H1 (cell line): ENCODE measurements around the gene SLC38A8. TPM values are rescaled to one million over a fixed set of nuclear protein-coding genes. Genes with fewer than 3 reads are reported as not detected.
A peak's percentile ranks its signal among the peaks of the same experiment; 100 is the strongest.

Experiments used
- CTCF ChIA-PET: fragments of 300-600 bp; sonication (Branson Sonifier 250); formaldehyde crosslinking; loops from one replicate; lab custom pipeline; 2021; ENCODE audit not compliant: partially characterized antibody; lab: Charles Lee
- POLR2A ChIA-PET: fragments of 300-600 bp; sonication (Branson Sonifier 250); formaldehyde crosslinking; loops from one replicate; lab custom pipeline; 2021; ENCODE audit warnings: inconsistent platforms; ENCODE audit not compliant: partially characterized antibody; lab: Charles Lee
- DNase-seq, 2 experiments: peaks; one replicate each; pipeline versions ENCODE4 v3.0.0 to v3.0.0-alpha.2; 2010 to 2022; ENCODE audit warnings: low spot score in 2 of 2, low read depth in 1 of 2, mixed read lengths in 1 of 2
- FAIRE-seq: peaks from 2 replicates; lab custom pipeline; 2011; peaks lifted over from hg19 to GRCh38; lab: Jason Lieb, UNC
- H2AFZ ChIP-seq: 2 replicates; pipeline ENCODE4 v1.8.1; 2012; ENCODE audit warnings: low read length, inconsistent platforms
- H2AK5ac ChIP-seq: 2 replicates; pipeline ENCODE4 v1.6.1; 2013; ENCODE audit warnings: low read depth, low read length
- H2BK120ac ChIP-seq: replicated peaks from 2 replicates; pipeline ENCODE3; 2013; ENCODE audit warnings: low read depth, low read length, inconsistent platforms
- H2BK12ac ChIP-seq: 2 replicates; pipeline ENCODE4 v1.6.1; 2013; ENCODE audit warnings: low read depth, low read length
- H2BK15ac ChIP-seq: 2 replicates; pipeline ENCODE4 v1.6.1; 2013; ENCODE audit warnings: low read length
- H2BK20ac ChIP-seq: 2 replicates; pipeline ENCODE4 v1.6.1; 2013; ENCODE audit warnings: low read length
- H2BK5ac ChIP-seq: 2 replicates; pipeline ENCODE4 v1.6.1; 2013; ENCODE audit warnings: low read depth, low read length
- H3K14ac ChIP-seq: 2 replicates; pipeline ENCODE4 v1.6.1; 2013; ENCODE audit warnings: inconsistent platforms; ENCODE audit not compliant: insufficient read length
- H3K18ac ChIP-seq: 2 replicates; pipeline ENCODE4 v1.6.1; 2013; ENCODE audit warnings: low read length; ENCODE audit errors: extremely low read depth
- H3K23ac ChIP-seq: 2 replicates; pipeline ENCODE4 v1.6.1; 2013; ENCODE audit warnings: inconsistent platforms; ENCODE audit not compliant: insufficient read length
- H3K23me2 ChIP-seq: 2 replicates; pipeline ENCODE4 v1.6.1; 2013; ENCODE audit warnings: low read depth, low read length
- H3K27ac ChIP-seq: 2 replicates; pipeline ENCODE4 v1.6.1; 2011; ENCODE audit warnings: low read depth, low read length, inconsistent platforms
- H3K27me3 ChIP-seq, 4 experiments: replicated peaks in 1 of 4; 1 replicate in 1 of 4; 2 replicates in 3 of 4; pipeline versions ENCODE4 v1.6.1 to v1.8.1; 2011 to 2013; ENCODE audit warnings: low read length in 3 of 4, mild to moderate bottlenecking in 3 of 4, inconsistent platforms in 2 of 4, mixed read lengths in 2 of 4, moderate library complexity in 1 of 4; ENCODE audit not compliant: control insufficient read depth in 3 of 4, insufficient read depth in 3 of 4; ENCODE audit errors: extremely low read depth in 1 of 4
- H3K36me3 ChIP-seq, 4 experiments: 2 replicates each; pipeline versions ENCODE4 v1.6.1 to v1.8.1; 2011 to 2013; ENCODE audit warnings: mild to moderate bottlenecking in 4 of 4, low read length in 3 of 4, moderate library complexity in 2 of 4, control low read depth in 1 of 4, inconsistent platforms in 1 of 4; ENCODE audit not compliant: insufficient read depth in 4 of 4, control insufficient read depth in 2 of 4
- H3K4ac ChIP-seq: replicated peaks from 2 replicates; pipeline ENCODE3; 2013; ENCODE audit warnings: low read length, low read depth, mixed read lengths, inconsistent platforms; ENCODE audit not compliant: insufficient read length
- H3K4me1 ChIP-seq, 4 experiments: replicated peaks in 1 of 4; 1 replicate in 1 of 4; 2 replicates in 3 of 4; pipeline versions ENCODE4 v1.6.1 to v1.8.1; 2011 to 2013; ENCODE audit warnings: low read length in 3 of 4, inconsistent platforms in 2 of 4, mixed read lengths in 1 of 4; ENCODE audit not compliant: insufficient read depth in 4 of 4, control insufficient read depth in 3 of 4
- H3K4me2 ChIP-seq, 2 experiments: 2 replicates each; pipeline versions ENCODE4 v1.6.1 to v1.8.1; 2011 to 2013; ENCODE audit warnings: low read depth in 2 of 2, low read length in 2 of 2, control low read depth in 1 of 2, inconsistent platforms in 1 of 2, mild to moderate bottlenecking in 1 of 2; ENCODE audit not compliant: insufficient read depth in 1 of 2
- H3K4me3 ChIP-seq, 4 experiments: fragments of 200-600, 300-600 bp in 1 of 4; sonication (generic), shearing (Covaris generic), sonication (Bioruptor Twin) in 1 of 4; 2 replicates each; pipeline versions ENCODE4 v1.5.1 to v1.8.1; 2011 to 2016; ENCODE audit warnings: low read length in 4 of 4, low read depth in 3 of 4, control low read depth in 2 of 4, inconsistent platforms in 2 of 4, mild to moderate bottlenecking in 2 of 4, mixed read lengths in 1 of 4, moderate library complexity in 1 of 4; ENCODE audit not compliant: insufficient read depth in 2 of 4; ENCODE audit errors: extremely low read depth in 1 of 4
- H3K56ac ChIP-seq: replicated peaks from 2 replicates; pipeline ENCODE3; 2013; ENCODE audit warnings: low read depth, mild to moderate bottlenecking, mixed read lengths, low read length, inconsistent platforms; ENCODE audit not compliant: insufficient read length
- H3K79me1 ChIP-seq: 2 replicates; pipeline ENCODE4 v1.6.1; 2013; ENCODE audit warnings: low read depth, low read length, control low read depth
- H3K79me2 ChIP-seq, 2 experiments: 2 replicates each; pipeline versions ENCODE4 v1.6.1 to v1.8.1; 2012 to 2013; ENCODE audit warnings: low read length in 2 of 2, mild to moderate bottlenecking in 2 of 2, inconsistent platforms in 1 of 2; ENCODE audit not compliant: insufficient read depth in 2 of 2, control insufficient read depth in 1 of 2
- H3K9ac ChIP-seq, 4 experiments: replicated peaks in 1 of 4; 1 replicate in 1 of 4; 2 replicates in 3 of 4; pipeline versions ENCODE4 v1.6.1 to v1.8.1; 2011 to 2013; ENCODE audit warnings: low read depth in 3 of 4, low read length in 3 of 4, control low read depth in 2 of 4, mild to moderate bottlenecking in 2 of 4, moderate library complexity in 2 of 4, inconsistent platforms in 1 of 4; ENCODE audit errors: extremely low read depth in 1 of 4
- H3K9me3 ChIP-seq, 2 experiments: 2 replicates each; pipeline versions ENCODE4 v1.6.1 to v1.8.1; 2012 to 2013; ENCODE audit warnings: mild to moderate bottlenecking in 2 of 2, moderate library complexity in 2 of 2, control low read depth in 1 of 2, inconsistent platforms in 1 of 2, low read depth in 1 of 2, low read length in 1 of 2, mixed read lengths in 1 of 2; ENCODE audit not compliant: insufficient read depth in 2 of 2
- H4K20me1 ChIP-seq, 2 experiments: replicated peaks in 1 of 2; 2 replicates each; pipeline versions ENCODE3 to v1.8.1; 2011 to 2013; ENCODE audit warnings: inconsistent platforms in 2 of 2, low read length in 2 of 2, mild to moderate bottlenecking in 1 of 2; ENCODE audit not compliant: insufficient read depth in 2 of 2, control insufficient read depth in 1 of 2
- H4K5ac ChIP-seq: 2 replicates; pipeline ENCODE4 v1.6.1; 2013; ENCODE audit warnings: low read length, low read depth, mixed read lengths, inconsistent platforms; ENCODE audit not compliant: insufficient read length
- H4K8ac ChIP-seq: 2 replicates; pipeline ENCODE4 v1.8.0; 2013; ENCODE audit warnings: mild to moderate bottlenecking, moderate library complexity, low read length, inconsistent platforms; ENCODE audit not compliant: insufficient read depth; ENCODE audit errors: extremely low read depth
- H4K91ac ChIP-seq: replicated peaks from 2 replicates; pipeline ENCODE3; 2013; ENCODE audit warnings: low read length, mixed read lengths, inconsistent platforms; ENCODE audit not compliant: insufficient read length
- ATF2 ChIP-seq: IDR thresholded peaks from 2 replicates; pipeline ENCODE4 v1.6.1; 2012; ENCODE audit warnings: low read length, inconsistent platforms
- CTBP2 ChIP-seq: IDR thresholded peaks from 2 replicates; pipeline ENCODE4 v1.7.0; 2011; ENCODE audit warnings: borderline replicate concordance, mild to moderate bottlenecking, moderate library complexity, mixed read lengths, low read length; ENCODE audit not compliant: insufficient read depth, insufficient read length
- HDAC2 ChIP-seq, 2 experiments: fragments of 300-600 bp in 1 of 2; sonication (generic) in 1 of 2; IDR thresholded peaks; 2 replicates each; pipeline ENCODE4 v1.6.1; 2011 to 2012; ENCODE audit warnings: low read depth in 2 of 2, low read length in 2 of 2, mild to moderate bottlenecking in 2 of 2, moderate library complexity in 2 of 2, borderline replicate concordance in 1 of 2, inconsistent platforms in 1 of 2
- POLR2A ChIP-seq, 2 experiments: IDR thresholded peaks; 1 replicate in 1 of 2; 2 replicates in 1 of 2; pipeline ENCODE4 v1.6.1; 2011; ENCODE audit warnings: low read depth in 2 of 2, low read length in 2 of 2, mild to moderate bottlenecking in 2 of 2; ENCODE audit errors: control extremely low read depth in 1 of 2
- RAD21 ChIP-seq, 2 experiments: IDR thresholded peaks in 1 of 2; conservative IDR thresholded peaks in 1 of 2; 2 replicates each; pipeline ENCODE4 v1.6.1; 2011; ENCODE audit warnings: low read depth in 2 of 2, low read length in 2 of 2, improper control_type of control experiment in 1 of 2, inconsistent platforms in 1 of 2, mild to moderate bottlenecking in 1 of 2, moderate library complexity in 1 of 2
- RFX5 ChIP-seq: IDR thresholded peaks from 2 replicates; pipeline ENCODE4 v1.6.1; 2011; ENCODE audit warnings: low read depth, low read length, improper control_type of control experiment, borderline replicate concordance
- RXRA ChIP-seq: IDR thresholded peaks from 2 replicates; pipeline ENCODE4 v1.6.1; 2011; ENCODE audit warnings: low read depth, mild to moderate bottlenecking, low read length, moderate library complexity; ENCODE audit not compliant: insufficient read depth
- TAF1 ChIP-seq: IDR thresholded peaks from 2 replicates; pipeline ENCODE4 v1.6.1; 2011; ENCODE audit warnings: mild to moderate bottlenecking, low read depth, low read length
- WGBS, 2 experiments: shearing (Covaris generic) in 1 of 2; methylation state at CpG; one replicate each; pipeline versions ENCODE4 v1.1.6 to v1.1.7; 2013 to 2015; ENCODE audit warnings: low lambda C conversion rate in 2 of 2, mixed read lengths in 2 of 2, inconsistent platforms in 1 of 2, low coverage in 1 of 2, missing lambda C conversion rate in 1 of 2; ENCODE audit not compliant: insufficient replicate concordance in 2 of 2, insufficient coverage in 1 of 2, insufficient read length in 1 of 2; ENCODE audit errors: extremely low coverage in 1 of 2, missing lambda C conversion rate in 1 of 2; 5-methylcytosine and 5-hydroxymethylcytosine counted together
- polyA plus RNA-seq, 7 experiments: library from polyadenylated mRNA; depleted of rRNA in 3 of 7; stranded (reverse) in 5 of 7; unstranded in 2 of 7; fragments of >200 nt in 5 of 7; fragments of 200-250 nt in 2 of 7; gene quantifications; 1 replicate in 5 of 7; 2 replicates in 1 of 7; 4 replicates in 1 of 7; pipeline versions ENCODE4 v1.2.1 to v1.2.3, GENCODE V29; 2011 to 2013; ENCODE audit warnings: missing spikeins in 2 of 7, mixed read lengths in 2 of 7
- total RNA-seq: library from RNA; stranded (reverse); fragmentation: NEBNext Ultra II Directional; extraction: Animal tissue kit (Norgen Biotek cat#: 25700); gene quantifications from 2 replicates; pipeline ENCODE4 v1.2.1, GENCODE V29; 2021
- TF ChIP-seq, protein P1 (sequence below), 3 experiments: IDR thresholded peaks; 1 replicate in 2 of 3; 2 replicates in 1 of 3; pipeline versions ENCODE4 v1.5.1 to v1.6.1; 2011; ENCODE audit warnings: low read length in 3 of 3, mild to moderate bottlenecking in 3 of 3, inconsistent platforms in 2 of 3, low read depth in 1 of 3, moderate library complexity in 1 of 3; ENCODE audit not compliant: insufficient read depth in 1 of 3; ENCODE audit errors: control extremely low read depth in 1 of 3

Gene SLC38A8
- total and polyA plus RNA-seq, 2 of the 8 experiments (the other 6 are each of a cell fraction or from before 2014, with no cell fraction given) = 0.08 TPM; not detected in 1

DNA sequence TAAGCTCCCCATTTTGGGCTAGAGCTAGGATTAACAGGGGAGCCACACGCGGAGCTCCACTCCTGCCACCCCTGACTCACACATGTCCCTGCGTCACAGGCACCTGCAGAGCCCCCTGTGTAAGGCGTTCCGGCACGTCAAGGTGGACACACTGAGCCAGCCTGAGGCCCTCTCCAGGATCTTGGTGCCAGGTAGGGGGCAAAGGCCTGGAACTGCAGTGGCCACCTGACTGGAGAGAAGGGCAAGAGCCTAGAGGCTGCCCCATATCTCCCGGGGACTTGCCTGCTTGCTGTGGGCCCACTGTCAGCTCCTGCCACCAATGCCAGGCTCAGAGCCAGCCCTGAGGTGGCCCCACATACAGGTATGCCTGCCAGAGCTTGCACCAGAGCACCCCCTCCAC, 40.9 kb downstream of the SLC38A8 start:
- WGBS, 2 experiments = 97% methylated on average over 7 of the region's 7 CpGs; no CpG with 5 or more reads in 1 of the 2 experiments
- Histone ChIP-seq H3K9ac (no peak overlapping the region), H3K79me2 (no peaks in the 10 kb centered on the region), H3K4me2 (no peak overlapping the region), H4K20me1 (no peaks in the 10 kb centered on the region), H3K4me1 (no peaks in the 10 kb centered on the region; a peak in 1 of 7 replicates), H4K91ac (no peak overlapping the region), H4K5ac (no peak overlapping the region), H2BK12ac (no peak overlapping the region), H3K23me2 (no peaks in the 10 kb centered on the region), H3K9me3 (no peaks in the 10 kb centered on the region), H3K36me3 (no peaks in the 10 kb centered on the region), H3K27me3 (no peaks in the 10 kb centered on the region; a peak in 1 of 7 replicates), H2AK5ac (no peak overlapping the region), H3K79me1 (no peaks in the 10 kb centered on the region), H3K27ac (no peak overlapping the region), H2BK120ac (no peak overlapping the region), H3K56ac (no peak overlapping the region), H2BK5ac (no peak overlapping the region), H3K18ac (no peak overlapping the region), H3K14ac (no peak overlapping the region), H2BK15ac (no peak overlapping the region), H3K23ac (no peak overlapping the region), H3K4ac (no peak overlapping the region), H3K4me3 (no peak overlapping the region), H2BK20ac (no peak overlapping the region), H4K8ac (peak overlapping the region; percentile 14; the same call in 1 of the 2 replicates), H2AFZ (no peak overlapping the region)
- ChIA-PET POLR2A (no interaction called here), CTCF (interaction anchor here (0.6 to 3.0 kb wide), 11 partner anchors 9 to 64 kb away, joined by 3 to 10 read pairs (median 4); no protein-coding TSS in a partner anchor)
- DNase-seq (no peak), FAIRE-seq (no peak)
- TF ChIP-seq POLR2A (IDR thresholded peaks at IDR 0.05; ENCODE audit: control extremely low read depth in 1 of 2, low read depth in 2 of 2, low read length in 2 of 2) (no peak), RAD21 (IDR thresholded peaks at IDR 0.05 in 1 of 2, conservative IDR thresholded peaks at IDR 0.05 in 1 of 2; ENCODE audit: low read depth in 2 of 2, low read length in 2 of 2) (no peak), TAF1 (no peak), RFX5 (no peak), RXRA (no peak), HDAC2 (IDR thresholded peaks at IDR 0.05; ENCODE audit: borderline replicate concordance in 1 of 2, low read depth in 2 of 2, low read length in 2 of 2) (no peak), ATF2 (no peak), CTBP2 (no peak)
- TF ChIP-seq, protein P1, sequence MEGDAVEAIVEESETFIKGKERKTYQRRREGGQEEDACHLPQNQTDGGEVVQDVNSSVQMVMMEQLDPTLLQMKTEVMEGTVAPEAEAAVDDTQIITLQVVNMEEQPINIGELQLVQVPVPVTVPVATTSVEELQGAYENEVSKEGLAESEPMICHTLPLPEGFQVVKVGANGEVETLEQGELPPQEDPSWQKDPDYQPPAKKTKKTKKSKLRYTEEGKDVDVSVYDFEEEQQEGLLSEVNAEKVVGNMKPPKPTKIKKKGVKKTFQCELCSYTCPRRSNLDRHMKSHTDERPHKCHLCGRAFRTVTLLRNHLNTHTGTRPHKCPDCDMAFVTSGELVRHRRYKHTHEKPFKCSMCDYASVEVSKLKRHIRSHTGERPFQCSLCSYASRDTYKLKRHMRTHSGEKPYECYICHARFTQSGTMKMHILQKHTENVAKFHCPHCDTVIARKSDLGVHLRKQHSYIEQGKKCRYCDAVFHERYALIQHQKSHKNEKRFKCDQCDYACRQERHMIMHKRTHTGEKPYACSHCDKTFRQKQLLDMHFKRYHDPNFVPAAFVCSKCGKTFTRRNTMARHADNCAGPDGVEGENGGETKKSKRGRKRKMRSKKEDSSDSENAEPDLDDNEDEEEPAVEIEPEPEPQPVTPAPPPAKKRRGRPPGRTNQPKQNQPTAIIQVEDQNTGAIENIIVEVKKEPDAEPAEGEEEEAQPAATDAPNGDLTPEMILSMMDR (IDR thresholded peaks at IDR 0.05; ENCODE audit: control extremely low read depth in 1 of 3, insufficient read depth in 1 of 3, low read depth in 1 of 3, low read length in 3 of 3) = no peak
